Measurements from ENCODE around the gene SLC25A23. TPM values are rescaled to one million over a fixed set of nuclear protein-coding genes. Genes with fewer than 3 reads are reported as not detected.

The SLC25A23 gene
- total RNA-seq, 4 donors from 2014 or later: 111 to 328 (median 240) TPM

DNA sequence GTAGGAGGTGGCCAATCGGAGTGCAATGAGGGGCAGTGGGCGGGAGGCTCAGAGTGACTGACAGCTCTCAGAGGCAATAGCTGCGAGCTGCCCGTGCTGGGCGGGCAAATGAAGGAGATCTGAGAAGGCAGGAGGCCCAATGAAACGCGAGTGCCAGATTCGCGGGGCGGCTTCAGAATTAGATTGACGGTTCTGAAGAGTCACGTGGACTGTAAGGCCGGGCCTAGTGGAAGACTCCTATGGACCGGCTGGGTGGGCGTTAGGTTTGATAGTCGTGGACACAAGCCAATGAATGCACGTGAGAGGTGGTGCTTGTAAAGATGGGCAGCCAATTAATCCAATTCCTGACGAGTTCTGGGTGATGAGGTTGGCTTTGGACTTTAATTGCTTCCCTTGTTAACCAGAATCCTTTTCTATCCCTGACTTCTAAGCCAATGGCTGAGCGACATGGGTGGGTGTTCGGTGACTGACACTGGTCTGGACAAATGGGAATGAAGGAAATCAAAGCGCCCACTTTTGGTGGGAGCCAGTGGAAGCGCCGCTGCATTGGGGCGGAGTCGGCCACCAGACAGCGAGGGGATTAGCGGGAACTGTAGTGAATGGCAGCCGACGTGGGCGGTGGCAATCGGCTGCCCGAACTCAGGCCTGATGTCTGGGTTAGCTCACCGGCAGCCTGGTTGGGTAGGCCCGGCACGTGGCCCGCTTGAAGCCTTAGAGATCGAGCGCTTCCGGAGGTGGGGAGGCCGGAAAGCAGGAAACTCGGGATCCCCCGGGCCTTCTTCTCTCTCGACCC, 34.5 kb downstream of the SLC25A23 start:
- peaks cover 0 to 21% of the 10 kb centered on the region in 2 donors for H3K36me3 ChIP-seq
- TF ChIP-seq POLR2AphosphoS5 (IDR thresholded peaks at IDR 0.05): peak; percentile 64
- no peak for TF ChIP-seq POLR2A (IDR thresholded peaks at IDR 0.05)
- peak overlapping the region; percentile 41 to 90 (median 86) for H3K27ac ChIP-seq
- H3K9me3 ChIP-seq: no peaks in the 10 kb centered on the region
- WGBS, 2 donors (ENCODE audit: low coverage in 1 of 2): 8 to 16% methylated on average over 11 to 12 of the region's 43 CpGs
- H3K4me1 ChIP-seq: peaks cover 0 to 46% (median 18%) of the 10 kb centered on the region in 3 donors
- H3K27me3 ChIP-seq: no peaks in the 10 kb centered on the region
- ATAC-seq: peak; percentile 95
- H3K4me3 ChIP-seq: peak overlapping the region in 1 of 2 donors; percentile 88

DNA sequence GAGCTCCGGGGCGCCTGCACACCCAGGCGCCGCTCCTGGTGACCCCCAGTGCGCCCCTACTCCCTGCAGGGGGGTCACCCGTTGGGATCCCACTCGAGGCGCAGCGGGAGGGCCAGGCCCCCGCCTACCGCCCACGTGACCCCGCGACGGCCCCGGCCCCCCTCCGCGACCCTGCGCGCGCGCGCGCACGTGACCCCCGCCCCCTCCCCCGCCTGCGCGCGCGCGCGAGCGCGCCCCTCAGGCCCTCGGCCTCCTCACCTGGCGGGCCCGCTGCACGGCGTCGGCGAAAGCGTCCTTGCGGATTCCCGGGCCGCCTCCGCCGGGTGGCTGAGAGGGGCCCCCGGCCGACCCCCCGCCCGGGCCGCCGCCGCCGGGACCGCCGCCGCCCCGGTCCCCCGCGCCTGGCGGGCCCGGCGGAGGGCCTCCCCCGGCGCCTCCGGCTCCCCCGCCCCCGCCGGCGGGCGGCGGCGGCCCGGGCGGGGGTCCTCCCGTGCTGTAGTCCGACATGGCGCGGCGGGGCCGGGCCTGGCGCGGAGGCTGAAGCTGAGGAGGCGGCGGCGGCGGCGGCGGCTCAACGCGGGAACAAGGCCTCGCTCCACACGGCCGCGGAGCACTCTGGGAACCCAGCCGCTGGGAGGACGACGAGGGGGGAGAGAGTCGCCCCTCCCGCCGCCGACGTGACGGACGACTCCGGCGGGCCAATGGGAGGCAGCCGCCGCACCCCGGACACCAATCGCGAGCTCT, 35.2 kb downstream of the SLC25A23 start, which contains the start of gene KHSRP:
TSS of gene KHSRP (minus strand) at position 617 of the 744 bp plus-strand sequence. CDS start at position 507, 110 bp downstream.
- H3K27ac ChIP-seq: peak within 1 kb of the TSS; percentile 41 to 90 (median 86)
- peak; percentile 86 for TF ChIP-seq POLR2AphosphoS5 (IDR thresholded peaks at IDR 0.05)
- TF ChIP-seq POLR2A (IDR thresholded peaks at IDR 0.05): peak; percentile 76 to 80
- no peak for TF ChIP-seq CTCF (IDR thresholded peaks at IDR 0.05)
- H3K4me3 ChIP-seq: peak within 1 kb of the TSS; percentile 71 to 88
- peaks cover 0 to 54% (median 18%) of the 10 kb centered on the region in 3 donors for H3K4me1 ChIP-seq
- no peaks in the 10 kb centered on the region for H3K9me3 ChIP-seq
- peaks cover 0 to 29% of the 10 kb centered on the region in 2 donors for H3K36me3 ChIP-seq
- no peaks in the 10 kb centered on the region for H3K27me3 ChIP-seq
- 0% methylated on average over 9 of the region's 114 CpGs; no CpG with 5 or more reads in 1 of the 2 donors for WGBS, 2 donors (ENCODE audit: low coverage in 1 of 2)
- no peak for ATAC-seq

DNA sequence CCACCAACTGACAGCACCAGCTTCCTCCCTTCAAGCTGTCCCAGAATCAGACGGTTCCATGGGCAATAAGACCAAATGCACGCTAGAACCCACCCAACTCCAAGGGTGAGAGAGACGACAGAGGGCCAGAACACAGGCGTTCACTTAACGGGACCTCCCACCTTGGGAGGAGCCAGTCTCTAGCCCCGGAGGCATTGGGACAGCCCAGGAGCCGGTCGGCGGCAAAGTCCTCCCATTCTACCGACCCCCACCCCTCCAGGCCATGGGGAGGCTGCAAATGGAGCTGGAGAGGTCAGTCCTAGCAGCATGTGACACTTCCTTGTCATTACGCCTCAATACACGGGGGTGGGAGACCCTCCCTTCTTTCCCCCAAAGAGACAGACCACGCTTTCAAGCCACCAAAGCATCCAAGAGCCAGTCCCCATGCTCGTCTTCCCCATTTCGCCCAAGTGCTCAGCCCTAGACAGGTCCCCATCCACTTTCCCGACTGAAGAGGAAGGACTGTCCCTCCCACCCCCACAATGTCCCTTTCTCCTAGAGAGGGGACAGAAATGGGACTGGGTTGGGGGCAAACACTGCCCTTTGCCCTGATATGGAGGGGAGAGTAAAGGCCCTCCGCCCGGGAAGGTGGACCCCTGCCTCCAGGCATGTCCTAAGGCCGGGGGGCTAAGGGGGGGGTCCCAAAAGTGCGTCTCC, 35.9 kb downstream of the SLC25A23 start:
- Histone ChIP-seq H3K4me3 (peak overlapping the region; percentile 71 to 88), H3K4me1 (peaks cover 0 to 54% (median 18%) of the 10 kb centered on the region in 3 donors), H3K27ac (peak overlapping the region; percentile 5 to 86 (median 82)), H3K36me3 (peaks cover 0 to 36% of the 10 kb centered on the region in 2 donors), H3K9me3 (no peaks in the 10 kb centered on the region), H3K27me3 (no peaks in the 10 kb centered on the region)
- TF ChIP-seq CTCF (IDR thresholded peaks at IDR 0.05) (no peak), EP300 (IDR thresholded peaks at IDR 0.05) (no peak), POLR2A (IDR thresholded peaks at IDR 0.05) (no peak), POLR2AphosphoS5 (IDR thresholded peaks at IDR 0.05) (no peak)
- WGBS, 2 donors (ENCODE audit: low coverage in 1 of 2): 0% methylated on average over 7 to 10 of the region's 20 CpGs
- no peak for ATAC-seq

DNA sequence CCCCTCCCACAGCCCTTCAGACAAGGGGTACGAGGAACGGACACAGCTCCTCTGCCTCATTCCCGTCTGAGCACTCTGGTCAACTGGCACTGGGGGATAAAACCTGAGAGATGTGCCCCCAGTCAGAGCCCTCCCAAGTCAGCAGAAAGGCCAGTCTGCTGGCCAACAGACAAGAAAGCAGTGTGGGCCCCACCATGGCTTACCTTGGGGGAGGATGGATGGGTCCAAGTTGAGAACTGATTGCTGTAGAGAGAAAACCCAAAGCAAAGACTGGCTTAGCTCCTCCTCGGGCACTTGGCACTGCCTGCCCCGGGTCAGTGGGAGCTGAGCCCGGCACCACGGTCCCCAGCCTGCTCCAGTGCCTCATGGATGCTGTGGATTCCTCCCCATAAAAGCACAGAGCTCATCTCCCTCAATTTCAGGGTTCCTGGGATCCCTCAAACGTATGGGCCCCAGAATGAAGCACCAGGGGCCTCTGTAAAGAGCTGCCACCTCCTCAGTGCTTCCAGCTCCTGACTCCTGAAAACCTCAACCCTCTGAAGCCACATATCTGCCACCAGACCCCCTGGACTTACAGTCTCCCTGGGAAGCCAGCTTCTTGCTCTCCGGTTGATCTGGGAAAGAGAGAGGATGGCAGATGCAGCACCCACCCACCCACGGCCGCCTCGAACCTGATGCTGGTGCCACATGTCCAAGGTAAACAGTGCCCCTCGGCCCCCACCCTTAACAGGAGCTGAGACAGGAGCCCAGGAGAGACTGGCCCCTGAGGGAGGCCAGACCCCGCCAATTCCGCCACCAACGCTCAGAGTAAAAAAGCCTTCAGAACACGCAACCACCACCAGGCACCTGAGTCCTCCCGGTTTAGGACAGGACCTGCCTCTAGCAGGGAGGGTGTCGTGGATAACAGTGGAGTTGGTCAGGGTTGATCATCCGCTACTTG, 38.2 kb downstream of the SLC25A23 start:
- TF ChIP-seq EP300 (IDR thresholded peaks at IDR 0.05) (no peak), POLR2AphosphoS5 (IDR thresholded peaks at IDR 0.05) (no peak), CTCF (IDR thresholded peaks at IDR 0.05) (no peak), POLR2A (IDR thresholded peaks at IDR 0.05) (no peak)
- H3K9me3 ChIP-seq: no peaks in the 10 kb centered on the region
- H3K27me3 ChIP-seq: no peaks in the 10 kb centered on the region
- H3K36me3 ChIP-seq: peaks cover 0 to 59% of the 10 kb centered on the region in 2 donors
- no peak overlapping the region for H3K27ac ChIP-seq
- ATAC-seq: no peak
- peaks cover 0 to 65% (median 18%) of the 10 kb centered on the region in 3 donors for H3K4me1 ChIP-seq
- H3K4me3 ChIP-seq: no peak overlapping the region
- WGBS, 2 donors (ENCODE audit: low coverage in 1 of 2): 60 to 73% methylated on average over 1 to 10 of the region's 20 CpGs
